ENCODE data around the gene USF2.
A peak's percentile ranks its signal among the peaks of the same experiment; 100 is the strongest.
"Not testable (repeated sequence)": the region's sequence is repeated elsewhere in the genome, so short reads cannot be mapped to it uniquely, and the experiment has no call there.

USF2 gene, protein sequence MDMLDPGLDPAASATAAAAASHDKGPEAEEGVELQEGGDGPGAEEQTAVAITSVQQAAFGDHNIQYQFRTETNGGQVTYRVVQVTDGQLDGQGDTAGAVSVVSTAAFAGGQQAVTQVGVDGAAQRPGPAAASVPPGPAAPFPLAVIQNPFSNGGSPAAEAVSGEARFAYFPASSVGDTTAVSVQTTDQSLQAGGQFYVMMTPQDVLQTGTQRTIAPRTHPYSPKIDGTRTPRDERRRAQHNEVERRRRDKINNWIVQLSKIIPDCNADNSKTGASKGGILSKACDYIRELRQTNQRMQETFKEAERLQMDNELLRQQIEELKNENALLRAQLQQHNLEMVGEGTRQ

DNA sequence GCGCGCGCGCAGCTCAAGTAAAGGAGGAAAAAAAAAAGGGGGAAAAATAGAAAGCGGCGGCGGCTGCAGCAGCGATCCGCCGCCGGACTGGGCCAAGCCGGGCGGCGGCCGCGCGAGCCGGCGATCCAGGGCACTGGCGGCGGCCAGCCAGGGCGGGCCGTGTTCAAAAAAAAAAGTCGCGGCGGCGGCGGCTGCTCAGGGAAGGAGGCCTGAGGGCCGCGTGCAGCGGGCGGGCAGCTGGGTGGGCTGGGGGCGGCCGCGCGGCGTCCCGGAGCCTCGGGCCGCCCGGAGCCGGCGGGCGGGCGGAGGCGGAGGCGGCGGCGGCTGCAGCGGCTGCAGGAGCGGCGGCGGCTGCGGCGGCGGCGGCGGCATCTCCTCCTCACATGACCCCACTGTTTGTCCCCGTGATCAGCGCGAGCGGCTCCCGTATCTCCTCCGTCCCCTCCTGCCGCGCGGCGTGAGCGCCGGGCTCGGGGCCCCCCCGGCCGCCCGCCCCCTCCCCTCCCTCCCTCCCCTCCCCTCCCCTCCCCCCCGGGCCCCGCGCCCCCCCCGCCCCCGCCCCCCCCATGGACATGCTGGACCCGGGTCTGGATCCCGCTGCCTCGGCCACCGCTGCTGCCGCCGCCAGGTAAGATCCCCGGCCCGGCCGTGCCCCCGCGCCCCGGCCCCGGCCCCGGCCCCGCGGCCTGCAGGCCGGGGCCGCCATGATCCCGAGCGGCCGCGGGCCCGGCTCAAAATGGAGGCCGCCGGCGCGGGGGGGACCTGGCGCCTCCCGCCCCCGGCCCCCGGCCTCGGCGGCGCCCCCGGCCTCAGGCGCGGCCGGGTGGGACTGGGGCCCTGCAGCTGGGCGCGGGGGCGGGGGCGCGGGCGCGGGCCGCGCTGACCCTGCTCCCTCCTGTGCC lies at the start of gene USF2:
Gene USF2, plus strand, starts transcription at position 427 of the 902 bp plus-strand sequence. Its CDS starts 140 bp downstream, at position 567.
- Mint-ChIP-seq H3K9me3 (no peaks in the 10 kb centered on the region), H3K4me1 (peaks cover 41% of the 10 kb centered on the region), H3K27ac (peak within 1 kb of the TSS; percentile 97), H3K4me3 (peak within 1 kb of the TSS; percentile 93), H3K27me3 (no peaks in the 10 kb centered on the region), H3K36me3 (ENCODE audit: low read depth) (peaks cover 28% of the 10 kb centered on the region)
- peak; percentile 74 for DNase-seq
- peak; percentile 27 for ATAC-seq

- Mint-ChIP-seq H3K36me3 (ENCODE audit: low read depth) (no peaks in the 10 kb centered on the region), H3K27ac (no peak overlapping the region), H3K4me3 (no peak overlapping the region), H3K9me3 (peaks cover 9% of the 10 kb centered on the region), H3K4me1 (peaks cover 30% of the 10 kb centered on the region), H3K27me3 (no peaks in the 10 kb centered on the region)
- ATAC-seq (no peak), DNase-seq (no peak)
These were observed 49.8 kb upstream of the USF2 start for GRCh38 chr19:35219008-35219407.

DNA sequence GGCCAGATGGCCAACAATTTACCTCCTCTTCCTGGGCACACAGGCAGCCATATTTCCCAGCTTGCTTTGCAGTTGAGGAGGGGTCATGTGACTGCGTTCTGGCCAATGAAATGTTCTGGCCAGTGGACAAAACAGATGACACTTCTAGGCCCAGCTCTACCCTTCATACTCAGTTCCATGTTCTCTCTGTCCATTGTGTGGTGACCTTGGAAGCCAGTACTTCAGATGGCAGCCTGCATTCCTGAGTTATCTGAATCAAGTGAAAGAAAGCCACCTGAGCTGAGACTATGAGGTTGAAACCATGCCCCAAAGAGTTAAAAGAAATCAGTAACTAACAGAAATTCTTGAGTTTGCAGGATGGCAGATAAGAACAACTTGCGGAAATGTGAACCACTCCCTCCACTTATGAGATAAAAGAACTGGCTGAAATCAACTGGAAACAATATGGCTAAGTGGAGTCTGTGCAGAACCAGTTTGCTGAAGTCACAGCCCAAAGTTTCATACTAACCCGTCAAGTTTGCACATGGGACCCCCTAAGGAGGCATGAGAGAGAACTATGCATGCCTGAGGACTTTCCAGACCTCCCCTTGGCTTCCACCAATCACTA lies 48.3 kb upstream of the USF2 start:
- DNase-seq: no peak
- Mint-ChIP-seq H3K9me3 (peaks cover 9% of the 10 kb centered on the region), H3K27me3 (no peaks in the 10 kb centered on the region), H3K27ac (peak overlapping the region; percentile 49), H3K4me1 (peaks cover 16% of the 10 kb centered on the region), H3K4me3 (no peak overlapping the region), H3K36me3 (ENCODE audit: low read depth) (no peaks in the 10 kb centered on the region)
- ATAC-seq: no peak

- not testable (repeated sequence) for H3K36me3 Mint-ChIP-seq (ENCODE audit: low read depth); H3K4me3 Mint-ChIP-seq; H3K9me3 Mint-ChIP-seq; H3K27me3 Mint-ChIP-seq; ATAC-seq
- peak; percentile 0 for DNase-seq
- peak overlapping the region; percentile 49 for H3K27ac Mint-ChIP-seq
- peaks cover 10% of the 10 kb centered on the region for H3K4me1 Mint-ChIP-seq
These were observed 47.7 kb upstream of the USF2 start for GRCh38 chr19:35220973-35221590.

DNA sequence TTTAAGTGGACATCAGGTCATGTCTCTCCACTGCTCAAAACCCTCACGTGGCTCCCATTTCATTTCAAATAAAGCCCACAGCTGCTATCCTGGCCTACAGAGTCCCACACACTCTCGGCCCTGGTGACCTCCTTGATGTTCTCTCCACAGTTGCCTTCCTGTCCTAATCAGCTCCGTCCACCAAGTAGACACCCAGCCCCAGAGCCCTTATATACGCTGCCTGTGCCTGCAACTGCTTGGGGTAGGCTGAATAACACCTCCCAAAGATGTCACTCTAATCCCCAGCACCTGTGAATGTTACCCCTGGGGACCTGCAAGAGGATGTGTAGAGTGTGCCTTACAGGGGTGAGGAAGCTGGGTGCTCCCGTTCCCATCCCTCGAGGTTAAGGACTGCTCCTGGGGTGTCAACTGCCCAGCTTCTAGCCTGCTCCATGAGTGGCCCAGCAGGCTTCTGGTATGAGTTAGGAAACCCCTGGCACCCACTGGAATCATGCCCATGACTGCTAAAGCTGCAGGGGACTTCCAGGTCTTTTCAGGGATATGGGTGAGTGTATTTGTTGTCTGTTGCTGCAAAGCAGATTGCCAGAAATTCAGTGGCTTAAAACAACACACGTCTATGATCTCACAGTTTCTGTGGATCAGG lies 46.3 kb upstream of the USF2 start:
- H3K27me3 Mint-ChIP-seq: no peaks in the 10 kb centered on the region
- no peak for ATAC-seq
- H3K4me1 Mint-ChIP-seq: peaks cover 6% of the 10 kb centered on the region
- peaks cover 9% of the 10 kb centered on the region for H3K9me3 Mint-ChIP-seq
- H3K27ac Mint-ChIP-seq: no peak overlapping the region
- H3K36me3 Mint-ChIP-seq (ENCODE audit: low read depth): no peaks in the 10 kb centered on the region
- no peak overlapping the region for H3K4me3 Mint-ChIP-seq
- peak; percentile 1 for DNase-seq

- H3K9me3 Mint-ChIP-seq: peaks cover 9% of the 10 kb centered on the region
- no peaks in the 10 kb centered on the region for H3K27me3 Mint-ChIP-seq
- peaks cover 6% of the 10 kb centered on the region for H3K4me1 Mint-ChIP-seq
- ATAC-seq: peak; percentile 15
- H3K27ac Mint-ChIP-seq: no peak overlapping the region
- no peak overlapping the region for H3K4me3 Mint-ChIP-seq
- DNase-seq: no peak
- H3K36me3 Mint-ChIP-seq (ENCODE audit: low read depth): no peaks in the 10 kb centered on the region
These were observed 45.5 kb upstream of the USF2 start for GRCh38 chr19:35223084-35223790.

DNA sequence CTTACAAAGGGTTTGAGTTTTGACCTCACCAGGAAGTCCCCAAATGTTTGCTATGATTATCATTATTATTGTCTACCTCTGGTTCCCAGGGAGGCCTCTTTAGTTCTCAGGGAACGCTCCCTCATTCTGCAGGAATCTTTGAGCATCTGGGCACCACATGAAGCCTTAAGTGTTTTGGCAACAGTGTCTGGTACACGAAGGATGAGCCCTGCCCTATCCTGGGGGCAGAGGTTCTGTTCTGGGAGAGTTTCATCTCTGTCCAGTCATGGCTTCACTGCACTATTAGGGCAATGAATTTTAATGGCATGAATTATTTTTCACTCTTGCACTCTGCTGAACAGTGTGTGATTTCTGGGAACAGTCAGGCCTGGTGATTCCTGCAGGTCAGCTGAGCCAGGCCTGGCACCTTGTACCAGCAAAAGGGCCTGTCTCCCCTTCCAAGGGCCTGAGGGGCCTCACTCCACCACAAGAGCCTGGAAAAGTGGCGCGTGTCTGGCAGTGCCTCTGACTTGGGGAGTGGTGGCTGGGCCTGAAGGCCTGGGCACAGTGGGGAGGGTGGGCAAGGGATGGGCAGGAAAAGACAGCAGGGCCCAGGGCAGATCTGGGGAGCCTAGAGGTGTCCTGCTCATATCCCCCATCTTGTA lies 44.8 kb upstream of the USF2 start:
- H3K27ac Mint-ChIP-seq: no peak overlapping the region
- H3K4me1 Mint-ChIP-seq: peaks cover 6% of the 10 kb centered on the region
- H3K4me3 Mint-ChIP-seq: no peak overlapping the region
- H3K36me3 Mint-ChIP-seq (ENCODE audit: low read depth): no peaks in the 10 kb centered on the region
- peaks cover 6% of the 10 kb centered on the region for H3K9me3 Mint-ChIP-seq
- no peaks in the 10 kb centered on the region for H3K27me3 Mint-ChIP-seq
- DNase-seq (no peak), ATAC-seq (no peak)

GRCh38 chr19:35224681-35225571 lies 43.8 kb upstream of the USF2 start:
- H3K27me3 Mint-ChIP-seq: no peaks in the 10 kb centered on the region
- H3K4me3 Mint-ChIP-seq: no peak overlapping the region
- H3K27ac Mint-ChIP-seq: no peak overlapping the region
- no peaks in the 10 kb centered on the region for H3K9me3 Mint-ChIP-seq
- H3K36me3 Mint-ChIP-seq (ENCODE audit: low read depth): no peaks in the 10 kb centered on the region
- peaks cover 3% of the 10 kb centered on the region for H3K4me1 Mint-ChIP-seq
- ATAC-seq (no peak), DNase-seq (no peak)

- H3K9me3 Mint-ChIP-seq: no peaks in the 10 kb centered on the region
- H3K4me1 Mint-ChIP-seq: peaks cover 3% of the 10 kb centered on the region
- H3K36me3 Mint-ChIP-seq (ENCODE audit: low read depth): no peaks in the 10 kb centered on the region
- H3K27me3 Mint-ChIP-seq: no peaks in the 10 kb centered on the region
- no peak overlapping the region for H3K4me3 Mint-ChIP-seq
- ATAC-seq: no peak
- H3K27ac Mint-ChIP-seq: no peak overlapping the region
- DNase-seq: no peak
These were observed 42.8 kb upstream of the USF2 start for GRCh38 chr19:35225951-35226350.

GRCh38 chr19:35226748-35227147 lies 42.0 kb upstream of the USF2 start:
- H3K27ac Mint-ChIP-seq: no peak overlapping the region
- no peaks in the 10 kb centered on the region for H3K27me3 Mint-ChIP-seq
- no peak overlapping the region for H3K4me3 Mint-ChIP-seq
- no peak for DNase-seq
- ATAC-seq: no peak
- peaks cover 3% of the 10 kb centered on the region for H3K4me1 Mint-ChIP-seq
- H3K36me3 Mint-ChIP-seq (ENCODE audit: low read depth): no peaks in the 10 kb centered on the region
- no peaks in the 10 kb centered on the region for H3K9me3 Mint-ChIP-seq

GRCh38 chr19:35228177-35228930 lies 40.4 kb upstream of the USF2 start, which contains the start of gene FAM187B:
Gene FAM187B, minus strand, starts transcription at chr19:35228739. Its CDS starts 59 bp downstream, at chr19:35228680.
- no peaks in the 10 kb centered on the region for H3K27me3 Mint-ChIP-seq
- no peaks in the 10 kb centered on the region for H3K9me3 Mint-ChIP-seq
- no peak for ATAC-seq
- H3K36me3 Mint-ChIP-seq (ENCODE audit: low read depth): no peaks in the 10 kb centered on the region
- H3K4me1 Mint-ChIP-seq: peaks cover 3% of the 10 kb centered on the region
- no peak within 1 kb of the TSS for H3K27ac Mint-ChIP-seq
- H3K4me3 Mint-ChIP-seq: no peak within 1 kb of the TSS
- no peak for DNase-seq

DNA sequence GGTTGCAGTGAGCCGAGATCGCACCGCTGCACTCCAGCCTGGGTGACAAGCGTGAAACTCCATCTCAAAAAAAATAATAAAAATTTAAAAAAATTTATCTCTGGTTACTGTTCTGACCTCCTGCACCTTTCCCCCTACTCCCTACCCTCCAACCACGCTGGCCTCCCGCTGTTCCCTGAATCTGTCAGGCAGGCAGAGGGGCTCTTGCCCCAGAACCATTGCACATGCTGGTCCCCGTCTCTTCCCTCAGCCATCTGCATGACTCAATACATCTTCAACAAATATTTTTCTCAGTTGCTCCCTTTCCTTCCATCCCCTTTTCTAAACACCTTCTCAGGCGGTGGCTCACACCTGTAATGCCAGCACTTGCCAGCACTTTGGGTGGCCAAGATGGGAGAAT lies 39.2 kb upstream of the USF2 start:
- H3K4me3 Mint-ChIP-seq: no peak overlapping the region
- H3K9me3 Mint-ChIP-seq: no peaks in the 10 kb centered on the region
- no peak overlapping the region for H3K27ac Mint-ChIP-seq
- H3K4me1 Mint-ChIP-seq: no peaks in the 10 kb centered on the region
- H3K36me3 Mint-ChIP-seq (ENCODE audit: low read depth): no peaks in the 10 kb centered on the region
- ATAC-seq: no peak
- DNase-seq: no peak
- H3K27me3 Mint-ChIP-seq: no peaks in the 10 kb centered on the region
